Stimulated activated CD8-positive, alpha-beta memory T cell treated with anti-CD3 and anti-CD28 coated beads, Interleukin-4, amount 100 ng/mL, for 1 hour (primary cell): ENCODE results near the gene GPR161.
A peak's percentile ranks its signal among the peaks of the same experiment; 100 is the strongest.

Experiments used
- DNase-seq, 2 donors: peaks; one replicate each; pipeline ENCODE4 v3.0.0-alpha.2; 2020; ENCODE audit warnings: low read depth in 2 of 2, low spot score in 1 of 2

The GPR161 gene

GRCh38 chr1:168148916-168149315, 12.2 kb upstream of the GPR161 start:
- no peak for DNase-seq

DNA sequence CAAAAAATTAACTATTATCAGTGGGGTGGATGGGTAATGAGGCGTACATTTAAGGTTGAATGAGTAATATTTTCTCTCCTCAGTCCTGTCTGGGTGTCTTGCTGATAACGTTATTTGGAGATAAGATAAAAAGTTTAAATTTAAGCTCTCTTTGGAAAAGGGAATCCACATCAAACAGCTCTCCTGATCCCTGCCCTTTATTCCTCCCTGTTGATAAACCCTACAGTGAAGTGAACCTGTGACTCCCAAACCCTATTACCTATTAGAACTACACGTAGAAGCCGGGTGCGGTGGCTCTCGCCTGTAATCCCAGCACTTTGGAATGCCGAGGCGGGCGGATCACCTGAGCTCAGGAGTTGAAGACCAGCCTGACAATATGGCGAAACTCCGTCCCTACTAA, 9.9 kb upstream of the GPR161 start:
- no peak for DNase-seq

DNA sequence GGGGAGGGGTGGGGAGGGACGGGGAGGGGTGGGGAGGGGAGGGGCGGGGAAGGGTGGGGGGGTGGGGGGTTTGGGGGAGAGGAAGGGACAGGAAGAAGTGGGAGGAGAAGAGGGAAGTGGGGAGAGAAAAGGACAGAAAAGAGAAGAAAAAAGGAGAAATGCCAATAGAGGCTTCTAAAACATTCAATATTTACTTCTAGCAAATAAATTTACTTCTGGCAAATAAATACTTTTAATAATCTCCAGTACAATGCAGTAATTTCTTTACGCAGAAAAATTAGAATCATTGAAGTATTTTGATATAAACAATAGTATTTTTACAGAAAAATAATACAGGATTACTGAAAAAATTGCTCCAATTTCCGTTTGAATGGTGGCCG, 9.4 kb upstream of the GPR161 start:
- no peak for DNase-seq

GRCh38 chr1:168145184-168146159, 8.7 kb upstream of the GPR161 start:
- DNase-seq: peak; percentile 73 to 74

DNA sequence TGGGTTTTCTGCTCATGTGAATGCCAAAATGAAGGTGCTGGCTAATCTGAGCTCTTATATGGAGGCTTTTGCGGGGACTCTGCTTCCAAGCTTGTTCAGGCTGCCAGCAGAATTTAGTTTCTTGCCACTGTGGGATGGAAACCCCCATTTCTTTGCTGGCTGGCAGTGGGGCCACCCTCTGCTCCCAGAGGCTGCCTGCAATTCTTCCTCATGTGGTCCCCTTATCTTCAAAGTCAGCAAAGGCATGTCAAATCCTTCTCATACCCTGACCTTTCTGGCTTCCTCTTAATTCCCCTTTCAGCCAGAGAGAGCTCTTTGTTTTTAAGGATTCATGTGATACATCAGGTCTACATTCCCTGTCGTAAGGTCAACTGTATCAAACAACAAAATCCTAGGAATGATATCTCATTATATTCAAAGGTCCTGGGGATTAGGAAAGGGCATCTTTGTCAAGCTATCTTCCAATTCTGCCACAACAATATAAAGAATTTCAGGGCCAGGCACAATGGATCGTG, 5.2 kb upstream of the GPR161 start:
- DNase-seq: no peak

GRCh38 chr1:168139070-168139469, 2.3 kb upstream of the GPR161 start:
- no peak for DNase-seq

GRCh38 chr1:168138134-168138533, 1.4 kb upstream of the GPR161 start:
- DNase-seq: no peak

DNA sequence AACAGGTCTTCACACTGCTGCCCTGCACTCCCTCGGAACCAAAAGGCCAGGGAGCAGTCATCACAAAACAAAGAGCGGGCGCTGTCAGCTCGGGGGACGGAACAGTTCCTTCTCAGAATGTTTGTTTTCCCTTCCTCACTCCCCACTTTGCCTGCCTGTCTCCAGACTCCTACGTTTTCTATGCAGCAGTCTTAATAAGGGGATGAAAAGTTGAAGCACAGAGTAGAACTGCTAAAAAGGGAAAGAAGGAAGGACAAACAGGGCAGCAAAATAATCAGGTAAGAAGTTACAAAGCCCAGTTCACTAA, 738 bp upstream of the GPR161 start:
- no peak for DNase-seq

DNA sequence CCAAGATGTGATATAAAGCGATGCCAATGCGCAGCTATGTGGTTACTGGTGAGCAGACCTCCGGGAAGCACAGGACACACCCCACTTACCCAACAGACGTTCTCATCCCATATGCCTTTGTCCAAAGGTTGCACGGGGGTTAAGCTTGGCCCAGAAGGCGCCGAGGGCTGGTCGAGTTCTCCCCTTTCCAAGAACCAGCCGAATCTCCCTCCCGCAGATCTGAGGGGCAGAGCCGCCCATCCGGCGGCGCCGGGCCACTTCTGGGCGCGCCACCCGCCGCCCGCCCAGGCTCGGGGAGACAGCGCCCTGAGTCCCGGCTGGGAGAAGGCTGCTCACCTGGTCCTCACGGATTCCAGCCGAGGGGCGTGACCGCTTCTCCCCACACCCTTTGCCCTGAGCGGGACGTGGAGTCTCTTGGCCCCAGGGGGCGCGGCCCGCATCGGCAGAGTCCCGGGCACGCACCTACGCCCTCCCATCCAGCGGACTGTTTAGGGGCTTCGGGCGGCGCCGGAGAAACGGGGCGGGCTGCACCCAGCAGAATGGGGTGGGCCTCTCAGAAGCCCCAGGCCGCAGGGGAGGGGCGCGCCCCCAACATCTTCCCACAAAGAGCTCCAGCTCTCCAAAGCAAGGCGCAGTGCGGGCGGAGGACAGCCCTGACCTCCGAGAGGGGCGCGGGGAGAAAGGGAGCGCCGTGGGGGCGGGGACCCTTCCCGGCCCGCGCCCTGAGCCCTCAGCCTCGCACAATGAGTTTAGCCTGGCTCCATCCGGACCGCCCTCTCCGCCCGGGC, 615 bp downstream of the GPR161 start:
- no peak for DNase-seq

GRCh38 chr1:168135116-168135920, 1.4 kb downstream of the GPR161 start:
- DNase-seq: no peak

GRCh38 chr1:168134642-168135041, 2.1 kb downstream of the GPR161 start:
- no peak for DNase-seq

DNA sequence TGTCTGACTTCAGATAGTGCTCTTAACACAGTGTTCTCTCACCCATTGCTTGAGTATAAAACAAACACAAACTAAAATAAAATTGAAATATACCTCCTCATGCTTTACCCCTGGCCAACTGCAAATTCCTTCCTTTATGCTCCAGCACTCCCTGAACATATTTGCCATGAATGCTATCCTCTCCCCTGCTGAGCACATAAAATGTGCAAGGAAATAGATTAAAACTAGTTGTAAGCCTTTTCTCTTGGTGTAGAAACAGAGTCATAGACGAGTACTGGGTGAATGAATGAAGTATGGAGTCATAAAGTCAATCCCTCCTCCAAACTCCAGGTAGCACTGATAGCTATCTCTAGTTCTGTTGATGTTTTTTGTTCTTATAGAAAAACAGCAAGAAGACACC, 2.6 kb downstream of the GPR161 start:
- no peak for DNase-seq

DNA sequence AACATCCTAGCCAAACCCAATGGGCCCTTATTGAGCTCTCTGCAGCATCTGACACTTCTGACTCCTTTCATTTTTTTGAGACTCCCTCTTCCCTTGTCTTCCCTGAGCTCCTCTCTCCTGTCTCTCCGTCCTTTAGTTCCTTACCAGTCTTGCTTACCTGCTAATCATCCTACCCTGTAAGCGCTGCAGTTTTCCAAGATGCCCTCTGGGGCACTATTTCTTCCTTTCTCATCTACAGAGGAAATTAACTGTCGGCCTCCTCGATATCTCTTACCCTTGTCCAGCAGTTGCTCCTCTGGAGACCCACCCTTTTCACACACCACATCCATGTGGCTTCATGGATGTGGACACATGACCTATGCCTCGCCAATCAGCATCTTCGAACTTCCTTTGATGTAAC, 6.8 kb downstream of the GPR161 start:
- DNase-seq: no peak

GRCh38 chr1:168127503-168127902, 9.2 kb downstream of the GPR161 start:
- no peak for DNase-seq

DNA sequence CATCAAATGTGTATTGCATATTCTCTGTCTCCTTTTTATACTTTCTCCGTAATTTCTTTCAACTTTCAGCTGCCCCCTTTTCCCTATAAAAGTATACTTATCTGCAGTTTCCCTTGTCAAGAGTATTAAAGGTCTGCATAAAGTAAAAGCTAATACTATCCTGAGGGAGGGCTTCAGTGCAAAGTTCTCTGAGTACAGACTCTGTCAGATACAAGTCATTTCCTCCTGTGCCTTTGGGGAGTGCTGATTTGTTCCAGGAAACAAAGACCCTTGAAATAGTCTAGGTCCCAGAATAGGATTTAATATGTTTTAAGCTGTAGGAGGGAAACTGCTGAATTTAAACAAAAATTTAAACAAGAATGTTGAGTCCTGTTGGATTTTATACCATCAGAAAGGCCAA, 11.7 kb downstream of the GPR161 start:
- DNase-seq: no peak

DNA sequence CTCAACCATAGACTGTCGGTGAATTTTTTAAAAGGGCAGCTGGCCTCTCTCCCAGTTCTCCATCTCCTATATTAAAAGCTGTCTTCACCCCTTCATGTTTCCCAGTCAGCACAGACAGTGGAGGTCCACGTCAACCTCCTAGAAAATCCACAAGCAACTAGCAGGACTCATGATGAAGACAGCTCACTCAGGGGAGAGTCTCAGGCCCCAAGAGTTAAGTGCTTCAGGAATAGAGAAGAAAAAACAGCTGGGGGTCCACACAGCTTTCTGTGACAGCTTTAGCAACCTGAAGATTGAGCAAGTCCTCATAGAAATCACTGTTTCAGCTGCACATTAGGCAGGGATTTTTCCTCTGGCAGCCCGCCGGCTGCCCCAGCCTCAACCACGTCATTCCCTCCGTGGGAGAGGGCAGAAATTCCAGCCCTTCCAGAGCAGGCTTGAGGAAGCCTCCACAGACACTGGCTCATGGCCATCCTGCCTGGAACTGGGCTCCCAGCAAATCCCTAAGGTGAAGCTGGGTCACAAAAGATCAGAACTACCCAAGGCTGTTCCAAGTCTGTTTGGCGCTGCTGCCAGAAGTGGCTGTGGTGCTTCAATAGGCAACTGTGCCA, 15.2 kb downstream of the GPR161 start:
- no peak for DNase-seq

- no peak for DNase-seq
Observed at GRCh38 chr1:168119750-168120149, 17.0 kb downstream of the GPR161 start.

GRCh38 chr1:168116327-168116799, 20.4 kb downstream of the GPR161 start:
- DNase-seq: no peak

DNA sequence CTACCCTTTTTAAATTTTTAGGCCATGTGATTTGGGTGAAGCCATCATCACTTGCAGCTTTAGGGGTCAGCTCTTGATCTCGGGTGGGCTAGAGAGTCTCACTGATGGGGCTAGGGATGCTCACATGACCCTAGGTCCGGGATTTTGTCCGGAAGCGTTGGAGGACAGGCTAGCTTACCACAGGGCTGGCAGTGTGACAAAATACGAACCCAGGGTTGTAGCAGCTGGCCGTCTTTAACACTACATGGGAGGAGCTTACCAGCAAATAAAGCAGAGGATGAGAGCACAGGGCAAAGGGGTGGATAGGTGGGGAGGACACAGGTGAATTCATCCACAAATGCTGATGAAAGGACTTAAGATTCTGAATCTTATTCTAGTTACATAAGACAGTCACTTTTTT, 21.9 kb downstream of the GPR161 start:
- no peak for DNase-seq

- DNase-seq: no peak
Observed at GRCh38 chr1:168112673-168113305, 23.9 kb downstream of the GPR161 start.
